Suprapubic skin (tissue), 4 donors: Measurements from ENCODE around the gene NINJ1. TPM values are rescaled to one million over a fixed set of nuclear protein-coding genes. Genes with fewer than 3 reads are reported as not detected.
"Not testable (repeated sequence)": the region's sequence is repeated elsewhere in the genome, so short reads cannot be mapped to it uniquely, and the experiment has no call there.

Experiments
- DNase-seq, 2 donors: peaks; one replicate each; pipeline ENCODE4 v3.0.0-alpha.2; 2019; ENCODE audit warnings: low spot score in 2 of 2
- H3K27ac ChIP-seq: fragments of 200-600 bp; sonication (generic); one replicate; pipeline ENCODE4 v1.5.1; 2019
- H3K27me3 ChIP-seq: fragments of 200-600 bp; sonication (generic); one replicate; pipeline ENCODE4 v1.5.1; 2019
- H3K36me3 ChIP-seq: fragments of 200-600 bp; sonication (generic); one replicate; pipeline ENCODE4 v1.5.1; 2019
- H3K4me1 ChIP-seq: fragments of 200-600 bp; sonication (generic); one replicate; pipeline ENCODE4 v1.5.1; 2019
- H3K4me3 ChIP-seq: fragments of 200-600 bp; sonication (generic); one replicate; pipeline ENCODE4 v1.5.1; 2019; ENCODE audit warnings: mild to moderate bottlenecking
- H3K9me3 ChIP-seq: fragments of 200-600 bp; sonication (generic); one replicate; pipeline ENCODE4 v1.5.1; 2019
- CTCF ChIP-seq, 2 donors: fragments of 200-600 bp in 1 of 2; fragments of 450-650 bp in 1 of 2; sonication (generic) in 1 of 2; IDR thresholded peaks; one replicate each; pipeline ENCODE4 v1.5.1; 2016 to 2019; ENCODE audit warnings: antibody characterized with exemption in 2 of 2, mild to moderate bottlenecking in 1 of 2, moderate library complexity in 1 of 2
- EP300 ChIP-seq: sonication (generic); formaldehyde crosslinking; IDR thresholded peaks from one replicate; pipeline ENCODE4 v1.6.1; 2017; ENCODE audit warnings: antibody characterized with exemption
- POLR2A ChIP-seq, 2 donors: fragments of 450-650 bp; IDR thresholded peaks; one replicate each; pipeline ENCODE4 v1.6.1; 2017; ENCODE audit warnings: antibody characterized with exemption in 2 of 2, mild to moderate bottlenecking in 2 of 2, moderate library complexity in 2 of 2
- POLR2AphosphoS5 ChIP-seq, 3 donors: sonication (generic); formaldehyde crosslinking; IDR thresholded peaks; one replicate each; pipeline ENCODE4 v1.6.1; 2017; ENCODE audit warnings: antibody characterized with exemption in 3 of 3
- WGBS: methylation state at CpG from one replicate; pipeline ENCODE4 v1.1.5; 2018; 5-methylcytosine and 5-hydroxymethylcytosine counted together
- total RNA-seq, 4 donors: library from RNA; depleted of rRNA; stranded (reverse); fragments of >200 nt; gene quantifications; one replicate each; pipeline ENCODE4 v1.1.0, GENCODE V29; 2016

Gene NINJ1
- total RNA-seq, 4 donors from 2014 or later: 88.3 to 158 (median 113) TPM

GRCh38 chr9:93107151-93107824 lies 26.8 kb downstream of the NINJ1 start:
- WGBS: 98% methylated on average over 8 of the region's 14 CpGs
- peak; percentile 50 to 52 for DNase-seq

GRCh38 chr9:93105620-93106019 lies 28.4 kb downstream of the NINJ1 start:
- Histone ChIP-seq H3K4me1 (peaks cover 17% of the 10 kb centered on the region), H3K9me3 (peaks cover 6% of the 10 kb centered on the region), H3K27ac (no peak overlapping the region), H3K27me3 (no peaks in the 10 kb centered on the region), H3K36me3 (peaks cover 23% of the 10 kb centered on the region), H3K4me3 (no peak overlapping the region)
- no peak for DNase-seq
- 86% methylated on average over 1 of the region's 1 CpG for WGBS
- TF ChIP-seq CTCF (IDR thresholded peaks at IDR 0.05): no peak
- TF ChIP-seq POLR2A (IDR thresholded peaks at IDR 0.05): no peak
- no peak for TF ChIP-seq POLR2AphosphoS5 (IDR thresholded peaks at IDR 0.05)
- TF ChIP-seq EP300: no peak

More at GRCh38 chr9:93107151-93107824, 26.8 kb downstream of the NINJ1 start:
- peaks cover 6% of the 10 kb centered on the region for H3K9me3 ChIP-seq
- H3K27me3 ChIP-seq: no peaks in the 10 kb centered on the region
- peaks cover 17% of the 10 kb centered on the region for H3K4me1 ChIP-seq
- no peak for TF ChIP-seq EP300
- no peak for TF ChIP-seq POLR2A (IDR thresholded peaks at IDR 0.05)
- TF ChIP-seq CTCF (IDR thresholded peaks at IDR 0.05): no peak
- no peak for TF ChIP-seq POLR2AphosphoS5 (IDR thresholded peaks at IDR 0.05)
- no peak overlapping the region for H3K27ac ChIP-seq
- peaks cover 40% of the 10 kb centered on the region for H3K36me3 ChIP-seq
- H3K4me3 ChIP-seq: no peak overlapping the region

GRCh38 chr9:93101086-93101485 lies 33.0 kb downstream of the NINJ1 start:
- H3K36me3 ChIP-seq, H3K27ac ChIP-seq, H3K27me3 ChIP-seq, H3K4me3 ChIP-seq, H3K9me3 ChIP-seq: not testable (repeated sequence)
- WGBS: 85% methylated on average over 11 of the region's 11 CpGs
- DNase-seq: peak in 1 of 2 donors; percentile 33
- peaks cover 40% of the 10 kb centered on the region for H3K4me1 ChIP-seq

GRCh38 chr9:93100276-93100636 lies 33.8 kb downstream of the NINJ1 start:
- Histone ChIP-seq H3K36me3 (no peaks in the 10 kb centered on the region), H3K9me3 (peaks cover 6% of the 10 kb centered on the region), H3K4me1 (peaks cover 41% of the 10 kb centered on the region), H3K27me3 (no peaks in the 10 kb centered on the region), H3K4me3 (no peak overlapping the region), H3K27ac (no peak overlapping the region)
- TF ChIP-seq CTCF (IDR thresholded peaks at IDR 0.05) (no peak), EP300 (no peak), POLR2A (IDR thresholded peaks at IDR 0.05) (no peak), POLR2AphosphoS5 (IDR thresholded peaks at IDR 0.05) (no peak)
- DNase-seq: peak in 1 of 2 donors; percentile 30
- WGBS: 93% methylated on average over 8 of the region's 8 CpGs

- Histone ChIP-seq H3K27ac (peak overlapping the region; percentile 97), H3K4me1 (peaks cover 47% of the 10 kb centered on the region), H3K27me3 (no peaks in the 10 kb centered on the region), H3K9me3 (peaks cover 6% of the 10 kb centered on the region), H3K4me3 (no peak overlapping the region), H3K36me3 (no peaks in the 10 kb centered on the region)
- DNase-seq: peak; percentile 62 to 63
- 84% methylated on average over 9 of the region's 16 CpGs for WGBS
- TF ChIP-seq CTCF (IDR thresholded peaks at IDR 0.05) (no peak), EP300 (no peak), POLR2AphosphoS5 (IDR thresholded peaks at IDR 0.05) (no peak), POLR2A (IDR thresholded peaks at IDR 0.05) (no peak)
These were observed 34.3 kb downstream of the NINJ1 start for GRCh38 chr9:93099551-93100275.
